H9 (cell line): ENCODE measurements around the gene SGIP1. TPM values are rescaled to one million over a fixed set of nuclear protein-coding genes. Genes with fewer than 3 reads are reported as not detected.

Source experiments
- DNase-seq: peaks from one replicate; pipeline ENCODE4 v3.0.0-alpha.2; 2017
- H2AFZ ChIP-seq: one replicate; pipeline ENCODE4 v1.6.1; 2013; ENCODE audit warnings: mild to moderate bottlenecking, low read length, control low read depth, moderate library complexity
- H2AK5ac ChIP-seq: 2 replicates; pipeline ENCODE4 v1.6.1; 2013; ENCODE audit warnings: low read length, control low read depth, mixed read lengths; ENCODE audit not compliant: insufficient read length
- H2BK120ac ChIP-seq: one replicate; pipeline ENCODE4 v1.6.1; 2013; ENCODE audit warnings: low read depth, mild to moderate bottlenecking, low read length, control low read depth, inconsistent platforms; ENCODE audit not compliant: poor library complexity, severe bottlenecking
- H2BK12ac ChIP-seq: 2 replicates; pipeline ENCODE4 v1.6.1; 2013; ENCODE audit warnings: low read length, control low read depth, mixed read lengths, low read depth; ENCODE audit not compliant: insufficient read length
- H2BK15ac ChIP-seq: 2 replicates; pipeline ENCODE4 v1.6.1; 2013; ENCODE audit warnings: low read depth, low read length, control low read depth
- H2BK20ac ChIP-seq: one replicate; pipeline ENCODE4 v1.6.1; 2013; ENCODE audit warnings: low read depth, mild to moderate bottlenecking, low read length, control low read depth, inconsistent platforms; ENCODE audit not compliant: poor library complexity, severe bottlenecking
- H2BK5ac ChIP-seq: 2 replicates; pipeline ENCODE4 v1.6.1; 2013; ENCODE audit warnings: low read length, control low read depth, mixed read lengths; ENCODE audit not compliant: insufficient read length
- H3K14ac ChIP-seq: 2 replicates; pipeline ENCODE4 v1.6.1; 2013; ENCODE audit warnings: low read length, control low read depth; ENCODE audit not compliant: insufficient read depth
- H3K18ac ChIP-seq: 2 replicates; pipeline ENCODE4 v1.6.1; 2013; ENCODE audit warnings: low read depth, mild to moderate bottlenecking, mixed read lengths, low read length, control low read depth; ENCODE audit not compliant: insufficient read length
- H3K23ac ChIP-seq: 2 replicates; pipeline ENCODE4 v1.6.1; 2013; ENCODE audit warnings: low read length, control low read depth, mixed read lengths, low read depth; ENCODE audit not compliant: insufficient read length
- H3K23me2 ChIP-seq: 2 replicates; pipeline ENCODE4 v1.6.1; 2013; ENCODE audit warnings: low read depth, mild to moderate bottlenecking, mixed read lengths, low read length, control low read depth; ENCODE audit not compliant: insufficient read length, poor library complexity, severe bottlenecking
- H3K27ac ChIP-seq: 2 replicates; pipeline ENCODE4 v1.5.1; 2013; ENCODE audit warnings: low read length, control low read depth, mixed read lengths, low read depth; ENCODE audit not compliant: insufficient read length
- H3K27me3 ChIP-seq: 2 replicates; pipeline ENCODE4 v1.6.1; 2013; ENCODE audit warnings: low read length, control low read depth, inconsistent platforms; ENCODE audit not compliant: insufficient read depth
- H3K4ac ChIP-seq: 2 replicates; pipeline ENCODE4 v1.6.1; 2013; ENCODE audit warnings: low read depth, mild to moderate bottlenecking, control low read depth, inconsistent platforms, low read length, moderate library complexity
- H3K4me1 ChIP-seq: 2 replicates; pipeline ENCODE4 v1.6.1; 2013; ENCODE audit warnings: low read length, control low read depth, inconsistent platforms; ENCODE audit not compliant: insufficient read depth
- H3K4me2 ChIP-seq: 2 replicates; pipeline ENCODE4 v1.6.1; 2013; ENCODE audit warnings: low read length, control low read depth, mixed read lengths; ENCODE audit not compliant: insufficient read length, insufficient read depth
- H3K56ac ChIP-seq: 2 replicates; pipeline ENCODE4 v1.6.1; 2013; ENCODE audit warnings: low read depth, mild to moderate bottlenecking, mixed read lengths, low read length, control low read depth; ENCODE audit not compliant: insufficient read length
- H3K79me1 ChIP-seq: 2 replicates; pipeline ENCODE4 v1.6.1; 2013; ENCODE audit warnings: low read depth, mild to moderate bottlenecking, moderate library complexity, low read length, control low read depth, inconsistent platforms; ENCODE audit not compliant: insufficient read depth, poor library complexity, severe bottlenecking
- H3K79me2 ChIP-seq: 2 replicates; pipeline ENCODE4 v1.6.1; 2013; ENCODE audit warnings: low read length, control low read depth, inconsistent platforms; ENCODE audit not compliant: insufficient read depth
- H3K9ac ChIP-seq: 2 replicates; pipeline ENCODE4 v1.6.1; 2013; ENCODE audit warnings: low read length, control low read depth, mixed read lengths; ENCODE audit not compliant: insufficient read length; ENCODE audit errors: extremely low read depth
- H3K9me3 ChIP-seq: one replicate; pipeline ENCODE4 v1.6.1; 2013; ENCODE audit warnings: low read depth, low read length, inconsistent platforms; ENCODE audit not compliant: control insufficient read depth
- H3T11ph ChIP-seq: one replicate; pipeline ENCODE4 v1.6.1; 2013; ENCODE audit warnings: mild to moderate bottlenecking, low read length, control low read depth, inconsistent platforms
- H4K20me1 ChIP-seq: one replicate; pipeline ENCODE4 v1.6.1; 2013; ENCODE audit not compliant: control insufficient read depth, insufficient read length, insufficient read depth
- H4K5ac ChIP-seq: 2 replicates; pipeline ENCODE4 v1.6.1; 2013; ENCODE audit warnings: low read depth, mild to moderate bottlenecking, mixed read lengths, low read length, control low read depth; ENCODE audit not compliant: insufficient read length
- H4K8ac ChIP-seq: replicated peaks from 2 replicates; pipeline ENCODE4 v1.6.1; 2013; ENCODE audit warnings: low read length, control low read depth, mixed read lengths, low read depth; ENCODE audit not compliant: insufficient read length
- H4K91ac ChIP-seq: 2 replicates; pipeline ENCODE4 v1.6.1; 2013; ENCODE audit warnings: low read depth, mild to moderate bottlenecking, moderate library complexity, mixed read lengths, low read length, control low read depth; ENCODE audit not compliant: insufficient read length
- H3K27ac Mint-ChIP-seq, 3 experiments: 2 replicates in 2 of 3; 3 replicates in 1 of 3; pipeline ENCODE4 v1.8.0; 2020 to 2021; ENCODE audit warnings: mixed read lengths in 3 of 3, mild to moderate bottlenecking in 1 of 3, moderate library complexity in 1 of 3
- H3K27me3 Mint-ChIP-seq: 2 replicates; pipeline ENCODE4 v1.8.0; 2021; ENCODE audit warnings: low read depth, mild to moderate bottlenecking, moderate library complexity, mixed read lengths
- H3K36me3 Mint-ChIP-seq, 3 experiments: 2 replicates in 2 of 3; 3 replicates in 1 of 3; pipeline ENCODE4 v1.8.0; 2020 to 2021; ENCODE audit warnings: low read depth in 3 of 3, mixed read lengths in 3 of 3; ENCODE audit not compliant: insufficient read depth in 1 of 3
- H3K4me1 Mint-ChIP-seq, 2 experiments: 2 replicates each; pipeline ENCODE4 v1.8.0; 2020; ENCODE audit warnings: mixed read lengths in 2 of 2
- H3K4me3 Mint-ChIP-seq, 2 experiments: 2 replicates in 1 of 2; 3 replicates in 1 of 2; pipeline ENCODE4 v1.8.0; 2020 to 2021; ENCODE audit warnings: mild to moderate bottlenecking in 2 of 2, mixed read lengths in 2 of 2, moderate library complexity in 1 of 2
- H3K9me3 Mint-ChIP-seq, 2 experiments: 2 replicates in 1 of 2; 3 replicates in 1 of 2; pipeline ENCODE4 v1.8.0; 2020; ENCODE audit warnings: mild to moderate bottlenecking in 2 of 2, mixed read lengths in 2 of 2, moderate library complexity in 1 of 2
- WGBS: extraction: QIAGEN DNeasy Blood & Tissue Kit; methylation state at CpG from one replicate; pipeline ENCODE4 v1.1.7; 2013; ENCODE audit warnings: missing lambda C conversion rate, low lambda C conversion rate, mixed read lengths; ENCODE audit not compliant: insufficient read length; ENCODE audit errors: extremely low coverage; 5-methylcytosine and 5-hydroxymethylcytosine counted together
- total RNA-seq: library from RNA; stranded (reverse); gene quantifications from 2 replicates; pipeline ENCODE4 v1.2.1, GENCODE V29; 2021
- TF ChIP-seq, protein P1 (sequence below): fragments of 200-600 bp; sonication (generic); conservative IDR thresholded peaks from 3 replicates; pipeline ENCODE4 v1.8.0; 2021; ENCODE audit warnings: antibody characterized with exemption, mild to moderate bottlenecking

SGIP1 gene
- total RNA-seq, 1 experiment from 2014 or later = 1.5 TPM

- H3K4me2 ChIP-seq = no peak overlapping the region
- H3K4me3 Mint-ChIP-seq = no peak overlapping the region
- H3K56ac ChIP-seq = no peak overlapping the region
- H2BK15ac ChIP-seq = no peak overlapping the region
- H4K8ac ChIP-seq = no peak overlapping the region
- H2BK12ac ChIP-seq = no peak overlapping the region
- no peak overlapping the region for H3K27ac Mint-ChIP-seq
- H2BK120ac ChIP-seq = no peak overlapping the region
- H3K9me3 ChIP-seq = no peaks in the 10 kb centered on the region
- no peak overlapping the region for H3K23ac ChIP-seq
- H3K9me3 Mint-ChIP-seq = no peaks in the 10 kb centered on the region
- no peak overlapping the region for H4K5ac ChIP-seq
- TF ChIP-seq, protein P1, sequence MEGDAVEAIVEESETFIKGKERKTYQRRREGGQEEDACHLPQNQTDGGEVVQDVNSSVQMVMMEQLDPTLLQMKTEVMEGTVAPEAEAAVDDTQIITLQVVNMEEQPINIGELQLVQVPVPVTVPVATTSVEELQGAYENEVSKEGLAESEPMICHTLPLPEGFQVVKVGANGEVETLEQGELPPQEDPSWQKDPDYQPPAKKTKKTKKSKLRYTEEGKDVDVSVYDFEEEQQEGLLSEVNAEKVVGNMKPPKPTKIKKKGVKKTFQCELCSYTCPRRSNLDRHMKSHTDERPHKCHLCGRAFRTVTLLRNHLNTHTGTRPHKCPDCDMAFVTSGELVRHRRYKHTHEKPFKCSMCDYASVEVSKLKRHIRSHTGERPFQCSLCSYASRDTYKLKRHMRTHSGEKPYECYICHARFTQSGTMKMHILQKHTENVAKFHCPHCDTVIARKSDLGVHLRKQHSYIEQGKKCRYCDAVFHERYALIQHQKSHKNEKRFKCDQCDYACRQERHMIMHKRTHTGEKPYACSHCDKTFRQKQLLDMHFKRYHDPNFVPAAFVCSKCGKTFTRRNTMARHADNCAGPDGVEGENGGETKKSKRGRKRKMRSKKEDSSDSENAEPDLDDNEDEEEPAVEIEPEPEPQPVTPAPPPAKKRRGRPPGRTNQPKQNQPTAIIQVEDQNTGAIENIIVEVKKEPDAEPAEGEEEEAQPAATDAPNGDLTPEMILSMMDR = no peak
- H3K18ac ChIP-seq = no peak overlapping the region
- H4K20me1 ChIP-seq = no peaks in the 10 kb centered on the region
- H3K27ac ChIP-seq = no peak overlapping the region
- no peak overlapping the region for H4K91ac ChIP-seq
- peaks cover 5 to 10% of the 10 kb centered on the region in 2 experiments; a peak in 3 of 4 replicates for H3K4me1 Mint-ChIP-seq
- no peak overlapping the region for H2AFZ ChIP-seq
- no peaks in the 10 kb centered on the region for H3K36me3 Mint-ChIP-seq
- no peak overlapping the region for H3K9ac ChIP-seq
- H3K27me3 ChIP-seq = no peaks in the 10 kb centered on the region
- DNase-seq = no peak
- no peak overlapping the region for H2BK5ac ChIP-seq
- no peak overlapping the region for H3K4ac ChIP-seq
- no peaks in the 10 kb centered on the region for H3K27me3 Mint-ChIP-seq
- no CpG with 5 or more reads among the region's 3 CpGs for WGBS
- H3K14ac ChIP-seq = no peak overlapping the region
- no peak overlapping the region for H2BK20ac ChIP-seq
- no peak overlapping the region for H3T11ph ChIP-seq
- no peaks in the 10 kb centered on the region for H3K79me1 ChIP-seq
- H3K4me1 ChIP-seq = no peaks in the 10 kb centered on the region
- no peak overlapping the region for H2AK5ac ChIP-seq
- no peaks in the 10 kb centered on the region for H3K23me2 ChIP-seq
- H3K79me2 ChIP-seq = no peaks in the 10 kb centered on the region
Measured at GRCh38 chr1:66644331-66644730, 110.4 kb downstream of the SGIP1 start.
